GM18517 (cell line): ENCODE data around the gene RAB10.
"Not testable (repeated sequence)": the region's sequence is repeated elsewhere in the genome, so short reads cannot be mapped to it uniquely, and the experiment has no call there.

Experiments
- ATAC-seq: cut with Tn5 transposase; IDR thresholded peaks from one replicate; pipeline ENCODE4 v1.9.1; 2021; ENCODE audit warnings: mild to moderate bottlenecking, moderate library complexity; ENCODE audit not compliant: unreplicated experiment

RAB10 gene

GRCh38 chr2:26054598-26055348, 20.9 kb downstream of the RAB10 start:
- ATAC-seq: no peak

GRCh38 chr2:26058390-26058789, 24.5 kb downstream of the RAB10 start:
- ATAC-seq: no peak

- ATAC-seq: no peak
These were observed 25.7 kb downstream of the RAB10 start for GRCh38 chr2:26059542-26059941.

GRCh38 chr2:26061539-26061938, 27.7 kb downstream of the RAB10 start:
- ATAC-seq: no peak

GRCh38 chr2:26064846-26065245, 31.0 kb downstream of the RAB10 start:
- no peak for ATAC-seq

GRCh38 chr2:26067186-26067974, 33.5 kb downstream of the RAB10 start:
- ATAC-seq: no peak

GRCh38 chr2:26067980-26068507, 34.2 kb downstream of the RAB10 start:
- no peak for ATAC-seq

GRCh38 chr2:26068602-26069298, 34.9 kb downstream of the RAB10 start:
- ATAC-seq: peak; percentile 86

- ATAC-seq: no peak
These were observed 36.8 kb downstream of the RAB10 start for GRCh38 chr2:26070730-26071129.

GRCh38 chr2:26072925-26073768, 39.3 kb downstream of the RAB10 start:
- no peak for ATAC-seq

- no peak for ATAC-seq
These were observed 39.9 kb downstream of the RAB10 start for GRCh38 chr2:26073830-26074229.

GRCh38 chr2:26074676-26075075, 40.8 kb downstream of the RAB10 start:
- no peak for ATAC-seq

GRCh38 chr2:26075173-26075572, 41.3 kb downstream of the RAB10 start:
- ATAC-seq: no peak

- no peak for ATAC-seq
These were observed 42.2 kb downstream of the RAB10 start for GRCh38 chr2:26076001-26076587.

GRCh38 chr2:26077291-26077690, 43.4 kb downstream of the RAB10 start:
- no peak for ATAC-seq

GRCh38 chr2:26078939-26079338, 45.1 kb downstream of the RAB10 start:
- no peak for ATAC-seq

GRCh38 chr2:26080356-26080755, 46.5 kb downstream of the RAB10 start:
- ATAC-seq: no peak

GRCh38 chr2:26080925-26081324, 47.0 kb downstream of the RAB10 start:
- ATAC-seq: not testable (repeated sequence)

- ATAC-seq: no peak
These were observed 47.7 kb downstream of the RAB10 start for GRCh38 chr2:26081556-26081955.

- ATAC-seq: no peak
These were observed 52.3 kb downstream of the RAB10 start for GRCh38 chr2:26086155-26086637.
